ENCODE measurements around the gene TLCD3B.

The TLCD3B gene

DNA sequence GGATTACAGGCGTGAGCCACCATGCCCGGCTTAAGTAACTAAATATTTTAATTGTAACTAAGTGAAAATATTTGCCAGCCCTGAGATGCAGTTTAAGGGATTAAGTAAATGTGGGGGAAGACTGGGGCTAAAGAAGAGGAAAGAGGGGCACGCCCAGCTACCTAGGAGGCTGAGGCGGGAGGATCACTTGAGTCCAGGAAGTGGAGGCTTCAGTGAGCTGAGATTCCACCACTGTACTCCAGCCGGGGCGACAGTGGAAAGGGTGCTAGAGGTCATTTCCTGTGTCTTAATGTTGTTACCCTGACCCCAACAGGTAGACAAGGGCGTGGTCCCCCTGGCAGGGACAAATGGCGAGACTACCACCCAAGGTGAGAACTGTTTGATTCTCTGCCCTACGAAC, 37.3 kb upstream of the TLCD3B start:
- TF ChIP-seq FOXM1 (IDR thresholded peaks at IDR 0.05; ENCODE audit: borderline replicate concordance) (no peak), ZNF384 (IDR thresholded peaks at IDR 0.05) (no peak), FOXK2 (IDR thresholded peaks at IDR 0.05) (no peak)
- ChIA-PET POLR2A (no interaction called here), CTCF (interaction anchor here (0.6 to 1.6 kb wide), 2 partner anchors 13 to 301 kb away, joined by 3 to 4 read pairs; no protein-coding TSS in a partner anchor)
- no peak for DNase-seq (ENCODE audit: extremely low spot score)

DNA sequence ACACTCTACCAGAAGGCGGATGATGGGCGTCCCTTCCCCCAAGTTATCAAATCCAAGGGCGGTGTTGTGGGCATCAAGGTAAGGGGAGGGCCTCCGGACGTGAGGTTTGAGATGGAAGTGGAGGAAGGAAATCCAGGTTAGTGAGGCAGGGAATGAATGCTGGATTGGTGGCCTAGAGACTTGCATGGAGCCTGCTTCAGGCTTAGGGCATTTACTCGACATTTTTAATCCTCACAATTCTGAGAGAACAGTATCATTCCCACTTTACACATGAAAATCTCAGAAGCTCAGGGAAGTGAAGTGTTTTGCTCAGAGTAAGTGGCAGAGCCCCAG, 36.5 kb upstream of the TLCD3B start:
- no peak for TF ChIP-seq FOXK2 (IDR thresholded peaks at IDR 0.05)
- no peak for TF ChIP-seq FOXM1 (IDR thresholded peaks at IDR 0.05; ENCODE audit: borderline replicate concordance)
- TF ChIP-seq CTBP1 (IDR thresholded peaks at IDR 0.05; ENCODE audit: borderline replicate concordance), result no peak
- no peak for TF ChIP-seq SP1 (IDR thresholded peaks at IDR 0.05)
- no peak for DNase-seq (ENCODE audit: extremely low spot score)
- ChIA-PET CTCF (interaction anchor here (1.6 to 3.3 kb wide), 3 partner anchors 12 to 45 kb away, joined by 4 to 25 read pairs (median 13); partner anchors contain the start of gene TBX6), POLR2A (interaction anchor here (1.1 to 7.3 kb wide), 5 partner anchors 8 to 328 kb away, joined by 5 to 155 read pairs (median 56); partner anchors contain the start of genes PPP4C, TBX6, YPEL3 and ZNF48)

DNA sequence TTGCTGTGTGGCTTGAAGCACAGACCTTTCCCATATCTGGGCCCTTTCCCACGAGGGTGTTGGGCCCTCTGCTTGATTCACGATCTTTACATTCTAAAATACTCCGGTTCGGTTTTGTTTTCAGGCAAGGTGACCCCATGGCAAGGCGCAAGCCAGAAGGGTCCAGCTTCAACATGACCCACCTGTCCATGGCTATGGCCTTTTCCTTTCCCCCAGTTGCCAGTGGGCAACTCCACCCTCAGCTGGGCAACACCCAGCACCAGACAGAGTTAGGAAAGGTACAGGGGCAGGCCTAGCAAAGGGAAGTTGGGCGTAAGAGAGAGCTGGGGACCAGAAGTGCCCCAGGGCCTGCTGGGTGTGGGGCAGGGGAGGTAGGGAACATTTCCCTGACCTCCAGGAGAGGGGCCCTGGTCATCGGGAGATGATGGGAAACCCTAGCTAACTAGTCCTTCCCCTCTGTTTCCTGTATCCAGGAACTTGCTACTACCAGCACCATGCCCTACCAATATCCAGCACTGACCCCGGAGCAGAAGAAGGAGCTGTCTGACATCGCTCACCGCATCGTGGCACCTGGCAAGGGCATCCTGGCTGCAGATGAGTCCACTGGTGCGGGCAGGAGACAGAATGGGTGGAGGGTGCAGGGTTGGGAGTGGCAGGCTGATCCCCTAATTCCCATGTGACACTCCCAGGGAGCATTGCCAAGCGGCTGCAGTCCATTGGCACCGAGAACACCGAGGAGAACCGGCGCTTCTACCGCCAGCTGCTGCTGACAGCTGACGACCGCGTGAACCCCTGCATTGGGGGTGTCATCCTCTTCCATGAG, 35.9 kb upstream of the TLCD3B start:
- ChIA-PET POLR2A (interaction anchor here (1.0 to 7.3 kb wide), 10 partner anchors 8 to 328 kb away, joined by 3 to 155 read pairs (median 11); partner anchors contain the start of genes MVP, PPP4C, TBX6 and TMEM219), CTCF (interaction anchor here (1.0 to 3.3 kb wide), 6 partner anchors 12 to 362 kb away, joined by 3 to 25 read pairs (median 8); partner anchors contain the start of gene TBX6)
- TF ChIP-seq SP1 (IDR thresholded peaks at IDR 0.05) (no peak), ARNT (IDR thresholded peaks at IDR 0.05) (no peak), ELF4 (IDR thresholded peaks at IDR 0.05) (no peak), LEF1 (IDR thresholded peaks at IDR 0.05; ENCODE audit: borderline replicate concordance) (no peak), ZNF384 (IDR thresholded peaks at IDR 0.05) (no peak), CTBP1 (IDR thresholded peaks at IDR 0.05; ENCODE audit: borderline replicate concordance) (no peak), FOXA1 (IDR thresholded peaks at IDR 0.05) (no peak), TARDBP (IDR thresholded peaks at IDR 0.05) (no peak), FOXM1 (IDR thresholded peaks at IDR 0.05; ENCODE audit: borderline replicate concordance) (no peak), PKNOX1 (IDR thresholded peaks at IDR 0.05) (no peak), NFRKB (IDR thresholded peaks at IDR 0.05) (no peak), BHLHE40 (IDR thresholded peaks at IDR 0.05; ENCODE audit: borderline replicate concordance) (no peak), SUZ12 (IDR thresholded peaks at IDR 0.05) (no peak)
- no peak for DNase-seq (ENCODE audit: extremely low spot score)

DNA sequence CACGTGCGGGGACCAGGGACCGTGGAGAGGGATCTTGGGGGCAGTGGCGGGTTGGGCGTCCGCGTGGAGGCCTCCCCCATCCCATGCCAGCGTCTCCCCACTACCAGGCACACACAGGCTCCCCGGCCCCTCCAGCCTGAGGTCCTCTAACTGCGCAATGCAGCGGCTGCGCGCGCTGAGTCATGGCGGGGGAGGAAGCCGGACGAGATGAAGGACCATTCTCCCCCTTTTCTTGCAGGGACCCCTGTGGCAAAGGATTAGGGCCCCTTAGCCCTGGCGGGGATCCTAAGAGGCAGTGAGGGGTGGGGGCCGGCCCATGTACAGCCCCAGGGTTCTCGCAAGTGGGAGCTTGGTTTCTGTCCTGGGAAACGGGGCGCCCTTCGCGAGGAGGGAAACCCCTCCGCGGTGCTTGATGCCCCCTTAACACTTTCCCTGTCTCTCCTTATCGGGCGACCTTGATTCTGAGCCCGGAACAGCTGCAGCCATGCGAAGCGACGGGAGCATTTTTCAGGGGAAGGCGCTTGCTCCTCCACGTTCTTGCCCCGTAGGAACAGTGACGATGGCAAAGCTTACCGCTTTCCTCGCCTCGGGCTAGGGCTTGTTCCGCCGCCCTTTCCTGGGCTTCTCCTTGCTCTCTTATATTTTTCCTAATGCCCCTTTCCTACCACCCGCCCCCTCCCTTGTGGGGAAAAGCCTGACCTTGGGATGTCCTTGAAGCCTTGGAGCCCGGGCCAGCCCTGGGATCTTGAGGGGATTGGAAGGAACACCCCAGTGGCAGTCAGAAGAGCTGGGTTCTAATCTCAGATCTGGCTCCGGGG, 35.1 kb upstream of the TLCD3B start:
- DNase-seq (ENCODE audit: extremely low spot score), result no peak
- no peak for TF ChIP-seq BHLHE40 (IDR thresholded peaks at IDR 0.05; ENCODE audit: borderline replicate concordance)
- TF ChIP-seq HDGF (IDR thresholded peaks at IDR 0.05; ENCODE audit: borderline replicate concordance), result no peak
- no peak for TF ChIP-seq SUZ12 (IDR thresholded peaks at IDR 0.05)
- no peak for TF ChIP-seq TARDBP (IDR thresholded peaks at IDR 0.05)
- TF ChIP-seq FOXK2 (IDR thresholded peaks at IDR 0.05), result no peak
- POLR2A ChIA-PET, result interaction anchor here (0.6 to 7.3 kb wide), 36 partner anchors 9 to 887 kb away, joined by 3 to 155 read pairs (median 4); partner anchors contain the start of genes CORO1A, MVP, PHKG2 and PPP4C
- CTCF ChIA-PET, result interaction anchor here (1.0 to 3.3 kb wide), 5 partner anchors 11 to 362 kb away, joined by 3 to 25 read pairs (median 13); partner anchors contain the start of gene TBX6

GRCh38 chr16:30065102-30065942, 34.3 kb upstream of the TLCD3B start, which contains the start of gene ALDOA:
TSS of gene ALDOA (plus strand) at chr16:30065760. CDS start at chr16:30066898, 1,138 bp downstream.
- POLR2A ChIA-PET, result interaction anchor here (0.6 to 7.3 kb wide), 39 partner anchors 10 to 888 kb away, joined by 3 to 155 read pairs (median 4); partner anchors contain the start of genes CORO1A, DCTPP1, MVP and PHKG2
- peak; percentile 98 for DNase-seq (ENCODE audit: extremely low spot score)
- CTCF ChIA-PET, result interaction anchor here (2.7 to 3.3 kb wide), 3 partner anchors 10 to 47 kb away, joined by 13 to 25 read pairs (median 20); partner anchors contain the start of gene TBX6

More at GRCh38 chr16:30065102-30065942, 34.3 kb upstream of the TLCD3B start, which contains the start of gene ALDOA:
- no peak for TF ChIP-seq BHLHE40 (IDR thresholded peaks at IDR 0.05; ENCODE audit: borderline replicate concordance)
- no peak for TF ChIP-seq TARDBP (IDR thresholded peaks at IDR 0.05)
- TF ChIP-seq PKNOX1 (IDR thresholded peaks at IDR 0.05), result no peak
- no peak for TF ChIP-seq NFRKB (IDR thresholded peaks at IDR 0.05)
- peak; percentile 41; the same call in 1 of the 2 replicates for TF ChIP-seq LEF1 (IDR thresholded peaks at IDR 0.05; ENCODE audit: borderline replicate concordance)
- no peak for TF ChIP-seq FOXA1 (IDR thresholded peaks at IDR 0.05)
- TF ChIP-seq L3MBTL2 (conservative IDR thresholded peaks at IDR 0.05), result peak; percentile 97
- TF ChIP-seq SUZ12 (IDR thresholded peaks at IDR 0.05), result no peak
- TF ChIP-seq HDGF (IDR thresholded peaks at IDR 0.05; ENCODE audit: borderline replicate concordance), result peak; percentile 90; the same call in 1 of the 2 replicates
- TF ChIP-seq ARNT (IDR thresholded peaks at IDR 0.05), result peak; percentile 98
- no peak for TF ChIP-seq SP1 (IDR thresholded peaks at IDR 0.05)
- TF ChIP-seq FOXM1 (IDR thresholded peaks at IDR 0.05; ENCODE audit: borderline replicate concordance), result no peak; the same call in 1 of the 2 replicates
- TF ChIP-seq ZNF384 (IDR thresholded peaks at IDR 0.05), result no peak
- TF ChIP-seq CTBP1 (IDR thresholded peaks at IDR 0.05; ENCODE audit: borderline replicate concordance), result peak; percentile 76
- TF ChIP-seq ELF4 (IDR thresholded peaks at IDR 0.05), result peak; percentile 71
- no peak for TF ChIP-seq FOXK2 (IDR thresholded peaks at IDR 0.05)

Measured in HEK293T (cell line).